Natural killer cell (primary cell): ENCODE measurements around the gene POPDC2. TPM values are rescaled to one million over a fixed set of nuclear protein-coding genes. Genes with fewer than 3 reads are reported as not detected.
"Not testable (repeated sequence)": the region's sequence is repeated elsewhere in the genome, so short reads cannot be mapped to it uniquely, and the experiment has no call there.

ENCODE experiments used
- ATAC-seq, 3 donors: fragments of 150-1000 bp in 2 of 3; fragments of 200-7000 bp in 1 of 3; cut with Tn5 transposase; 1 replicate in 1 of 3; 2 replicates in 2 of 3; pipeline ENCODE4 v1.10.0; 2021; ENCODE audit warnings: mild to moderate bottlenecking in 2 of 3, moderate library complexity in 2 of 3
- DNase-seq, 2 donors: peaks; one replicate each; pipeline versions ENCODE4 v3.0.0 to v3.0.0-alpha.2; 2013 to 2021; ENCODE audit warnings: mixed read lengths in 1 of 2
- H3K27ac ChIP-seq: one replicate; pipeline ENCODE4 v1.5.1; 2013; ENCODE audit warnings: mild to moderate bottlenecking, low read length
- H3K27me3 ChIP-seq: one replicate; pipeline ENCODE4 v1.6.1; 2013; ENCODE audit warnings: low read length; ENCODE audit not compliant: control insufficient read depth, insufficient read depth
- H3K36me3 ChIP-seq: one replicate; pipeline ENCODE4 v1.6.1; 2013; ENCODE audit warnings: low read length; ENCODE audit not compliant: control insufficient read depth, insufficient read depth
- H3K4me1 ChIP-seq: one replicate; pipeline ENCODE4 v1.6.1; 2013; ENCODE audit warnings: low read length; ENCODE audit not compliant: control insufficient read depth, insufficient read depth
- H3K4me3 ChIP-seq: one replicate; pipeline ENCODE4 v1.5.1; 2013; ENCODE audit warnings: low read length
- H3K9me3 ChIP-seq: one replicate; pipeline ENCODE4 v1.6.1; 2013; ENCODE audit warnings: low read length; ENCODE audit not compliant: control insufficient read depth, insufficient read depth
- H3K27ac Mint-ChIP-seq, 2 donors: one replicate each; pipeline ENCODE4 v1.8.0; 2022; ENCODE audit warnings: mild to moderate bottlenecking in 2 of 2, mixed read lengths in 2 of 2, moderate library complexity in 1 of 2
- H3K27me3 Mint-ChIP-seq, 2 donors: one replicate each; pipeline ENCODE4 v1.8.0; 2022; ENCODE audit warnings: low read depth in 2 of 2, mixed read lengths in 2 of 2
- H3K36me3 Mint-ChIP-seq: one replicate; pipeline ENCODE4 v1.8.0; 2022; ENCODE audit warnings: mixed read lengths
- H3K4me1 Mint-ChIP-seq, 2 donors: one replicate each; pipeline ENCODE4 v1.8.0; 2022; ENCODE audit warnings: mixed read lengths in 2 of 2
- H3K4me3 Mint-ChIP-seq: one replicate; pipeline ENCODE4 v1.8.0; 2022; ENCODE audit warnings: mild to moderate bottlenecking, moderate library complexity, mixed read lengths
- H3K9me3 Mint-ChIP-seq, 2 donors: one replicate each; pipeline ENCODE4 v1.8.0; 2022; ENCODE audit warnings: mixed read lengths in 2 of 2
- WGBS: methylation state at CpG from one replicate; pipeline ENCODE4 v1.1.7; 2013; ENCODE audit warnings: missing lambda C conversion rate; ENCODE audit not compliant: insufficient coverage; 5-methylcytosine and 5-hydroxymethylcytosine counted together
- intact Hi-C: fragments of 100-400 bp; cut with micrococcal nuclease; formaldehyde crosslinking; loops from one replicate; pipeline ENCODE4 v1.14.2; 2022
- total RNA-seq, 4 donors: library from RNA; stranded (reverse); fragments of 120-200 nt in 1 of 4; gene quantifications; one replicate each; pipeline versions ENCODE4 v1.2.3 to v1.2.4, GENCODE V29; 2013 to 2022
- TF ChIP-seq, protein P1 (sequence below): fragments of 200-600 bp; IDR thresholded peaks from one replicate; pipeline ENCODE4 v1.8.0; 2022; ENCODE audit warnings: antibody characterized with exemption

POPDC2 gene
- total RNA-seq, 3 donors from 2014 or later (not counting 1 experiment from before 2014, with no cell fraction given) = 6.2 to 8.0 (median 7.9) TPM

DNA sequence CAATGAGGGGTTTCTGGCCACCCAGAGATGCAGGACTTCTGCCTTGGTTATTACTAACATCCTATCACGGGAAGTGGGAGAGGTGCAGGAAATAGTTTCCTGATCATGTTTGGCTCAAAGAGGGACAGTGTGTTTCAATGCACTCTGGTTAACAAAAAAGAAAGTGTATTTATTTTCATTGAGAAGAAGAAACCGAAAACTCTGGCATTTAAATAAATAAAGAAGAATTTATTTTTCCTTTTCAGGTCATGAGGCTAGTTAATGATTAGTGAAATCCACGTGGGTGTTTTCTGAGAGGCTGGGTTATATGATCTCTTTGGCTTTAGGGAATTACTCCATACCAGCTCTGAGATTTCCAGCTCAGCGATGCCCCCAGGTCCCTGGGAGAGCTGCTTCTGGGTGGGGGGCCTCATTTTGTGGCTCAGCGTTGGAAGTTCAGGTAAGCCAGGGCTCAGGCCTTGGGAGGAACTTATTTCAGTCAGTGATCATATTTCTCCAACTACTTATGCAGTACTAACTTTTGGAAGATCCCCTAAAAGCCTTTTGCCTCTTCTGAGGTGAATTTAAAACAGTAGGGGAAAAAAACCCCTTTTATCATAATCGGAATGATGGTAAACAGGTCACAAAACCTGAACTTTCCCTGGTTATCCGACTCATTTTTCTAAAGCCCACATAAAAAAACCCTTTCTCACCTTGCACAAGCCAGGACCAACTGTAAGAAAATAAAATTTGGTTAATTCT is 62.7 kb downstream of the POPDC2 start, which contains the start of gene PLA1A:
Gene PLA1A, plus strand, starts transcription at position 338 of the 741 bp plus-strand sequence. Its CDS starts 29 bp downstream, at position 367.
- no peak within 1 kb of the TSS for H3K27ac ChIP-seq
- Mint-ChIP-seq H3K36me3 (no peaks in the 10 kb centered on the region), H3K27me3 (peaks cover 0 to 5% of the 10 kb centered on the region in 2 donors), H3K9me3 (no peaks in the 10 kb centered on the region), H3K27ac (no peak within 1 kb of the TSS), H3K4me3 (no peak within 1 kb of the TSS), H3K4me1 (no peaks in the 10 kb centered on the region)
- no peak within 1 kb of the TSS for H3K4me3 ChIP-seq
- intact Hi-C loops = no loop called here
- DNase-seq = no peak
- ATAC-seq = no peak
- H3K27me3 ChIP-seq = no peaks in the 10 kb centered on the region
- TF ChIP-seq, protein P1, sequence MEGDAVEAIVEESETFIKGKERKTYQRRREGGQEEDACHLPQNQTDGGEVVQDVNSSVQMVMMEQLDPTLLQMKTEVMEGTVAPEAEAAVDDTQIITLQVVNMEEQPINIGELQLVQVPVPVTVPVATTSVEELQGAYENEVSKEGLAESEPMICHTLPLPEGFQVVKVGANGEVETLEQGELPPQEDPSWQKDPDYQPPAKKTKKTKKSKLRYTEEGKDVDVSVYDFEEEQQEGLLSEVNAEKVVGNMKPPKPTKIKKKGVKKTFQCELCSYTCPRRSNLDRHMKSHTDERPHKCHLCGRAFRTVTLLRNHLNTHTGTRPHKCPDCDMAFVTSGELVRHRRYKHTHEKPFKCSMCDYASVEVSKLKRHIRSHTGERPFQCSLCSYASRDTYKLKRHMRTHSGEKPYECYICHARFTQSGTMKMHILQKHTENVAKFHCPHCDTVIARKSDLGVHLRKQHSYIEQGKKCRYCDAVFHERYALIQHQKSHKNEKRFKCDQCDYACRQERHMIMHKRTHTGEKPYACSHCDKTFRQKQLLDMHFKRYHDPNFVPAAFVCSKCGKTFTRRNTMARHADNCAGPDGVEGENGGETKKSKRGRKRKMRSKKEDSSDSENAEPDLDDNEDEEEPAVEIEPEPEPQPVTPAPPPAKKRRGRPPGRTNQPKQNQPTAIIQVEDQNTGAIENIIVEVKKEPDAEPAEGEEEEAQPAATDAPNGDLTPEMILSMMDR = no peak
- H3K9me3 ChIP-seq = no peaks in the 10 kb centered on the region
- H3K36me3 ChIP-seq = no peaks in the 10 kb centered on the region
- WGBS = 92% methylated on average over 6 of the region's 7 CpGs
- H3K4me1 ChIP-seq = peaks cover 9% of the 10 kb centered on the region

DNA sequence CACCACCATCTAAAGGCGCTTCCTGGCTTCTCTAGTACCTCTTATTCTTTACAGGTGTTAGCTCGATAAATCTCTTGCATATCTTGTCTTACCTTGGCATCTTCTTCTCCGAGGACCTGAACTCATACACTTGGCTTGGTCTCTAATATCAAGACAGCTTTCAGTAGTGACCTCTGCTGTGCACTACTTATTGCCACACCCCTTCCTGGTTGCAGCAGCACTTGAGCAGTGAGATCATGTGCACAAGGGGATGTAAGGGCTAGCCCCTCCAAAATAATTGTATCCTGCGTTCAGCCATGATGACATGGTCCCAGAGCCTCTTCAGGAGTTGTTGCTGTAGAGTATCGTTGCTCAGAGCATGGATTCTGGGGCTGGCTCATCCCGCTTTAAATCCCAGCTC is 64.0 kb downstream of the POPDC2 start:
- TF ChIP-seq, protein P1 = no peak
- H3K4me3 ChIP-seq = no peak overlapping the region
- no peaks in the 10 kb centered on the region for H3K9me3 ChIP-seq
- no peaks in the 10 kb centered on the region for H3K36me3 ChIP-seq
- H3K4me1 ChIP-seq = peaks cover 9% of the 10 kb centered on the region
- intact Hi-C loops = no loop called here
- no peak overlapping the region for H3K27ac ChIP-seq
- 82% methylated on average over 6 of the region's 6 CpGs for WGBS
- ATAC-seq = no peak
- no peaks in the 10 kb centered on the region for H3K4me1 Mint-ChIP-seq
- no peaks in the 10 kb centered on the region for H3K36me3 Mint-ChIP-seq
- H3K27ac Mint-ChIP-seq = no peak overlapping the region
- H3K4me3 Mint-ChIP-seq = no peak overlapping the region
- peaks cover 0 to 11% of the 10 kb centered on the region in 2 donors for H3K27me3 Mint-ChIP-seq
- H3K9me3 Mint-ChIP-seq = no peaks in the 10 kb centered on the region
- DNase-seq = no peak
- H3K27me3 ChIP-seq = no peaks in the 10 kb centered on the region

DNA sequence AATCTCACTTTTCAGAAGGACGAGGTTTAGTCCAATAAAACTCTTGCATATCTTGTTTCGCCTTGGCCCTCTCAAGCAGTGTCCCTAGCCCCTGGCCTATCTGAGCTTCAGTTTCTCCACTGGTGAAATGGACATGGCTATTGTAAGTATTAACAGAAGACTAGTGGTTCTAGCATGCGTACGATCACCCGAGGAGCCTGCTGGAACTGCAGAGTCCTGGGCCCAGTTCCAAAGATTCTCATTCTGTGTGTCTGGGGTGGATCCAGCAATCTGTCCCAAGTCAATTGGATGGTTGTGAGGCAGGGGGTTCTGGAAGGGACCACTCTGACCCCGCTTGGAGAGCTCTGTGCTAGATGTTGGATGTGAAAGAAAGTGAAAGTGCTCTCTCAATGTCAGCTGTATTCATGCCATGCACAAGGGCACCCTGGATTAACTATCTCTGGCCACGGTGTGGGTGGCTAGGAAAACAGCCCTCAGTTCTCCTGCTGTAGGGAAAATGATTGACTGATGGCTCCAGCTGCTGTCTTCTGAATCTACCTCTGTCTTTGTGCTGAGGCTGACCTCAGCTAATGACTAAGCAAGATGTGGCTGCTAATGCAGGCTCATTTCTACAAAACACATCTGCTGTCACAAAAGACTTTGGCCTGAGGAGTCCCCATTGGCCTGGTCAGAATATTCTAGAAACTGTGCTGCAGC is 64.6 kb downstream of the POPDC2 start:
- peaks cover 7% of the 10 kb centered on the region for H3K4me1 ChIP-seq
- H3K27me3 ChIP-seq = no peaks in the 10 kb centered on the region
- no peak overlapping the region for H3K4me3 ChIP-seq
- H3K27me3 Mint-ChIP-seq = peaks cover 0 to 11% of the 10 kb centered on the region in 2 donors
- H3K9me3 ChIP-seq = no peaks in the 10 kb centered on the region
- H3K36me3 Mint-ChIP-seq = no peaks in the 10 kb centered on the region
- no peaks in the 10 kb centered on the region for H3K9me3 Mint-ChIP-seq
- H3K4me3 Mint-ChIP-seq = no peak overlapping the region
- intact Hi-C loops = no loop called here
- H3K4me1 Mint-ChIP-seq = no peaks in the 10 kb centered on the region
- no peak overlapping the region for H3K27ac Mint-ChIP-seq
- WGBS = 82% methylated on average over 7 of the region's 7 CpGs
- DNase-seq (no peak), ATAC-seq (no peak)
- TF ChIP-seq, protein P1 = no peak
- no peaks in the 10 kb centered on the region for H3K36me3 ChIP-seq
- no peak overlapping the region for H3K27ac ChIP-seq

DNA sequence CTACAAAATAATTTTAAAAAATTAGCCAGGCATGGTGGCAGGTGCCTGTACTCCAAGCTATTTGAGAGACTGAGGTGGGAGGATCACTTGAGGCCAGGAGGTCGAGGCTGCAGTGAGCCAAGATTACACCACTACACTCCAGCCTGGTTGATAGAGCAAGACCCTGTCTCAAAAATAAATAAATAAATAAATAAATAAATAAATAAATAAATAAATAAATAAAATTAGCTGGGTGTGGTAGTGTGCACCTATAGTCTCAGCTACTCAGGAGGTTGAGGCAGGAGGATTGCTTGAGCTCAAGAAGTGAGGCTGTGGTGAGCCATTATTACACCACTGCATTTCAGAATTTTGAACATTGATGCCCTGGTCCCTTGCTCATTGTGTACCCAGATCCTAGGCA is 65.5 kb downstream of the POPDC2 start:
- H3K9me3 Mint-ChIP-seq, H3K27ac ChIP-seq, DNase-seq, H3K4me1 Mint-ChIP-seq, H3K36me3 ChIP-seq, H3K9me3 ChIP-seq, intact Hi-C loops, H3K27ac Mint-ChIP-seq, H3K4me3 Mint-ChIP-seq, H3K4me1 ChIP-seq, H3K36me3 Mint-ChIP-seq, H3K27me3 ChIP-seq, H3K4me3 ChIP-seq, ATAC-seq: not testable (repeated sequence)
- WGBS = no CpG with 5 or more reads among the region's 1 CpG
- H3K27me3 Mint-ChIP-seq = peaks cover 0 to 11% of the 10 kb centered on the region in 2 donors
